PC-9 (cell line): ENCODE results near the gene PRDX4. TPM values are rescaled to one million over a fixed set of nuclear protein-coding genes. Genes with fewer than 3 reads are reported as not detected.

Experiments used
- BruUV-seq: library from RNA; stranded (reverse); fragments of 400-500 nt; replicated peaks from 2 replicates; lab custom pipeline; 2021; lab: Mats Ljungman, UMichigan
- CTCF ChIA-PET: fragments of 300-600 bp; sonication (Branson Sonifier 250); formaldehyde crosslinking; loops from one replicate; lab custom pipeline; 2022; ENCODE audit warnings: antibody characterized with exemption; lab: Charles Lee
- POLR2A ChIA-PET: fragments of 300-600 bp; sonication (Branson Sonifier 250); formaldehyde crosslinking; loops from one replicate; lab custom pipeline; 2022; ENCODE audit warnings: antibody characterized with exemption; ENCODE audit not compliant: unreplicated experiment; lab: Charles Lee
- DNase-seq, 2 experiments: peaks; one replicate each; pipeline versions ENCODE4 v3.0.0 to v3.0.0-alpha.2; 2015 to 2022; ENCODE audit warnings: mixed read lengths in 1 of 2
- H2AFZ ChIP-seq: fragments of 200-600 bp; sonication (generic); 2 replicates; pipeline ENCODE4 v1.8.1; 2017; ENCODE audit warnings: antibody characterized with exemption
- H3F3A ChIP-seq: fragments of 200-600 bp; sonication (generic); 2 replicates; pipeline ENCODE4 v1.8.1; 2017; ENCODE audit warnings: antibody characterized with exemption, mild to moderate bottlenecking, low read depth; ENCODE audit not compliant: insufficient read depth
- H3K27ac ChIP-seq: fragments of 200-600 bp; sonication (generic); 2 replicates; pipeline ENCODE4 v1.6.1; 2016; ENCODE audit warnings: mixed run types
- H3K27me3 ChIP-seq: fragments of 200-600 bp; sonication (generic); 2 replicates; pipeline ENCODE4 v1.6.1; 2016; ENCODE audit warnings: low read depth, mixed run types; ENCODE audit not compliant: insufficient read depth
- H3K36me3 ChIP-seq: fragments of 200-600 bp; sonication (generic); 2 replicates; pipeline ENCODE4 v1.6.1; 2016; ENCODE audit warnings: low read depth, mixed run types
- H3K4me1 ChIP-seq: fragments of 200-600 bp; sonication (generic); replicated peaks from 2 replicates; pipeline ENCODE4 v1.6.1; 2016; ENCODE audit warnings: mixed run types; ENCODE audit not compliant: insufficient read depth
- H3K4me2 ChIP-seq: fragments of 200-600 bp; sonication (generic); 2 replicates; pipeline ENCODE4 v1.6.1; 2017; ENCODE audit warnings: mixed run types
- H3K4me3 ChIP-seq: fragments of 200-600 bp; sonication (generic); 2 replicates; pipeline ENCODE4 v1.6.1; 2016; ENCODE audit warnings: mixed run types
- H3K79me2 ChIP-seq: fragments of 200-600 bp; sonication (generic); 2 replicates; pipeline ENCODE4 v1.6.1; 2017; ENCODE audit warnings: low read depth, mixed run types
- H3K9me2 ChIP-seq: fragments of 200-600 bp; sonication (generic); 2 replicates; pipeline ENCODE4 v1.8.1; 2017; ENCODE audit warnings: mild to moderate bottlenecking; ENCODE audit not compliant: insufficient read depth
- H3K9me3 ChIP-seq: fragments of 200-600 bp; sonication (generic); 2 replicates; pipeline ENCODE4 v1.8.1; 2016; ENCODE audit warnings: low read depth; ENCODE audit not compliant: insufficient read depth
- H4K20me1 ChIP-seq: fragments of 200-600 bp; sonication (generic); 2 replicates; pipeline ENCODE4 v1.8.1; 2017; ENCODE audit not compliant: insufficient read depth
- EZH2 ChIP-seq: fragments of 200-600 bp; sonication (generic); IDR thresholded peaks from 2 replicates; pipeline ENCODE4 v1.8.0; 2017; ENCODE audit warnings: antibody characterized with exemption, low read depth
- intact Hi-C: fragments of 100-400 bp; cut with micrococcal nuclease; formaldehyde crosslinking; loops from one replicate; pipeline ENCODE4 v1.10.0; 2022; ENCODE audit not compliant: unreplicated experiment
- total RNA-seq: library from RNA; stranded (reverse); gene quantifications from 2 replicates; pipeline ENCODE4 v1.2.3, GENCODE V29; 2021
- TF ChIP-seq, protein P1 (sequence below): fragments of 200-600 bp; sonication (generic); conservative IDR thresholded peaks from 2 replicates; pipeline ENCODE4 v1.6.1; 2017; ENCODE audit warnings: mixed run types, antibody characterized with exemption, mild to moderate bottlenecking, moderate library complexity

Gene PRDX4
- total RNA-seq, 1 experiment from 2014 or later = 60.6 TPM

DNA sequence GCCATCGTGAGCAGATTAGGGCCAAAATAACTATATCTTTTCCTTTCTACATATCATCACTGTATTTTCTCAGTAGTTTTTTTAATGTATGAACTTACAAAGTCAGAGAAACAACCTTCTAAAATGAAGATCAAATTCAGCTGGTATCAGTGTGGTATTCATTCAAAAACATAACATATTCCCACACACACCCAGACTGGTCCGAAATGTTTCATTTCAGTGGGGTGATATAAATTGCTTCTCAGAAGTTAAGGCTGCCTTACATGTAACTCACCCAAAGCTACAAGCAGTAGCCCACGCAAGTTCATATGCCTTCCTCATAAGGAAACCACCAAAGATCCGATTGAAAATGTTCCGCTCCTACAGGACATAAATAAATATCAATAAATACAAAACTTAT lies 37.9 kb downstream of the PRDX4 start:
- BruUV-seq = no TSS peak
- no peak for TF ChIP-seq EZH2
- TF ChIP-seq, protein P1, sequence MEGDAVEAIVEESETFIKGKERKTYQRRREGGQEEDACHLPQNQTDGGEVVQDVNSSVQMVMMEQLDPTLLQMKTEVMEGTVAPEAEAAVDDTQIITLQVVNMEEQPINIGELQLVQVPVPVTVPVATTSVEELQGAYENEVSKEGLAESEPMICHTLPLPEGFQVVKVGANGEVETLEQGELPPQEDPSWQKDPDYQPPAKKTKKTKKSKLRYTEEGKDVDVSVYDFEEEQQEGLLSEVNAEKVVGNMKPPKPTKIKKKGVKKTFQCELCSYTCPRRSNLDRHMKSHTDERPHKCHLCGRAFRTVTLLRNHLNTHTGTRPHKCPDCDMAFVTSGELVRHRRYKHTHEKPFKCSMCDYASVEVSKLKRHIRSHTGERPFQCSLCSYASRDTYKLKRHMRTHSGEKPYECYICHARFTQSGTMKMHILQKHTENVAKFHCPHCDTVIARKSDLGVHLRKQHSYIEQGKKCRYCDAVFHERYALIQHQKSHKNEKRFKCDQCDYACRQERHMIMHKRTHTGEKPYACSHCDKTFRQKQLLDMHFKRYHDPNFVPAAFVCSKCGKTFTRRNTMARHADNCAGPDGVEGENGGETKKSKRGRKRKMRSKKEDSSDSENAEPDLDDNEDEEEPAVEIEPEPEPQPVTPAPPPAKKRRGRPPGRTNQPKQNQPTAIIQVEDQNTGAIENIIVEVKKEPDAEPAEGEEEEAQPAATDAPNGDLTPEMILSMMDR = no peak
- no peak overlapping the region for H3K27ac ChIP-seq
- H3K9me2 ChIP-seq = no peaks in the 10 kb centered on the region
- no peak for DNase-seq
- H3K79me2 ChIP-seq = no peaks in the 10 kb centered on the region
- intact Hi-C loops = no loop called here
- no peaks in the 10 kb centered on the region for H3K9me3 ChIP-seq
- no peak overlapping the region for H3K4me3 ChIP-seq
- H3K27me3 ChIP-seq = no peaks in the 10 kb centered on the region
- no peaks in the 10 kb centered on the region for H3K36me3 ChIP-seq
- POLR2A ChIA-PET = no interaction called here
- H3K4me2 ChIP-seq = no peak overlapping the region
- no peak overlapping the region for H2AFZ ChIP-seq
- H3K4me1 ChIP-seq = no peaks in the 10 kb centered on the region
- no peaks in the 10 kb centered on the region for H4K20me1 ChIP-seq
- no peaks in the 10 kb centered on the region for H3F3A ChIP-seq
- CTCF ChIA-PET = no interaction called here

DNA sequence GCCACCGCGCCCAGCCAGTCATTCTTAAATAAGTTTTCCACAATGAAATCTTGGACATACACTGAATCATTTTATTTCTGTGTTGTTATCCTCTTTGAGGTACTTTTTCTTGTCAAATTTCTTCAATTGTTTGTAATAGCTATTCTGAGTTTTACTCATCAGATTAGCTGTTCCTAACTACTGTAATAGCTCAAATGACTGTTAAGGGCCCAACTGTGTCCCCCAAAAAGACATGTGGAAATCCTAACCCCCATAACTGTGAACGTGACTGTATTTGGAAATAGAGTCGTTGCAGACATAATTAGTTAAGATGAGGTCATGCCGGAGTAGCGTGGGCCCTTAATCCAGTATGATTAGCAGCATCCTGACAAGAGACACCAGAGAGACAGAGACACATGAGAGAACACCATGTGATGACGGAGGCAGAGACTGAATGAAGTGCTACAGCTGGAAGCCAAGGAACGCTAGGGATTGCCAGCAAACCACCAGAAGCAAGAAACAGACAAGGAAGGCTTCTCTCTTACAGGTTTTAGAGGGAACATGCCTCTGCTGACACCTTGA lies 52.9 kb downstream of the PRDX4 start:
- H2AFZ ChIP-seq = no peak overlapping the region
- no peak overlapping the region for H3K4me3 ChIP-seq
- no peak for DNase-seq
- no peaks in the 10 kb centered on the region for H3K27me3 ChIP-seq
- H3K9me2 ChIP-seq = no peaks in the 10 kb centered on the region
- no peaks in the 10 kb centered on the region for H3K4me1 ChIP-seq
- intact Hi-C loops = no loop called here
- H3K27ac ChIP-seq = no peak overlapping the region
- no peaks in the 10 kb centered on the region for H3K36me3 ChIP-seq
- POLR2A ChIA-PET = no interaction called here
- H4K20me1 ChIP-seq = no peaks in the 10 kb centered on the region
- BruUV-seq = no TSS peak
- CTCF ChIA-PET = no interaction called here
- no peaks in the 10 kb centered on the region for H3K9me3 ChIP-seq
- no peak overlapping the region for H3K4me2 ChIP-seq
- TF ChIP-seq, protein P1 = no peak
- TF ChIP-seq EZH2 = no peak
- no peaks in the 10 kb centered on the region for H3K79me2 ChIP-seq
- no peaks in the 10 kb centered on the region for H3F3A ChIP-seq

DNA sequence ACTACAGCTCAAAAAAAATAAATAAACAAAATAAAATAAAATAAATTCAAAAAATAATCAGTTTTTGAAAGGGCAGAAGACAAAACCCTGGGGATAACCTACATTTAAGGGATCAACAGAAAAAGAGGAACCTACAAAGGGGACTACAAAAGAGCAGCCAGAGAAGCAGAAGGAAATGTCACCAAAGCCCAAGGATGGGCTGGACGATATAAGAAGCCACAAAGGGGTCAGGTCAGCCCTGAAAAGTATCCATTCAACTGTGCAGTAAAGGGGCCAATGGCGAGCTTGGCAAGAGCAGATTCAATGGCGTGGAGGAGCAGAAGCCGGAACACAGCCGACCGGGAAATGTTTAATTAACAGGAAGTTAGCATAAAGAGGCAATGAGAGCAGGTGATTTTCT lies 58.9 kb downstream of the PRDX4 start:
- Histone ChIP-seq H3K4me1 (no peaks in the 10 kb centered on the region), H3K27me3 (no peaks in the 10 kb centered on the region), H2AFZ (no peak overlapping the region), H3K36me3 (no peaks in the 10 kb centered on the region), H3F3A (no peaks in the 10 kb centered on the region), H3K79me2 (no peaks in the 10 kb centered on the region), H3K4me2 (no peak overlapping the region), H3K9me3 (no peaks in the 10 kb centered on the region), H3K9me2 (no peaks in the 10 kb centered on the region), H3K4me3 (no peak overlapping the region), H4K20me1 (no peaks in the 10 kb centered on the region), H3K27ac (no peak overlapping the region)
- BruUV-seq = no TSS peak
- no peak for DNase-seq
- intact Hi-C loops = no loop called here
- POLR2A ChIA-PET = no interaction called here
- CTCF ChIA-PET = interaction anchor here (0.6 kb wide), 1 partner anchor 176 kb away, joined by 3 read pairs; no protein-coding TSS in a partner anchor
- TF ChIP-seq, protein P1 = no peak
- TF ChIP-seq EZH2 = no peak
